HG03520 (cell line): ENCODE measurements around the gene FAM78A.
"Not testable (repeated sequence)": the region's sequence is repeated elsewhere in the genome, so short reads cannot be mapped to it uniquely, and the experiment has no call there.

Experiments used
- ATAC-seq: cut with Tn5 transposase; IDR thresholded peaks from one replicate; pipeline ENCODE4 v1.9.1; 2021; ENCODE audit warnings: mild to moderate bottlenecking, moderate library complexity; ENCODE audit not compliant: unreplicated experiment

The FAM78A gene

DNA sequence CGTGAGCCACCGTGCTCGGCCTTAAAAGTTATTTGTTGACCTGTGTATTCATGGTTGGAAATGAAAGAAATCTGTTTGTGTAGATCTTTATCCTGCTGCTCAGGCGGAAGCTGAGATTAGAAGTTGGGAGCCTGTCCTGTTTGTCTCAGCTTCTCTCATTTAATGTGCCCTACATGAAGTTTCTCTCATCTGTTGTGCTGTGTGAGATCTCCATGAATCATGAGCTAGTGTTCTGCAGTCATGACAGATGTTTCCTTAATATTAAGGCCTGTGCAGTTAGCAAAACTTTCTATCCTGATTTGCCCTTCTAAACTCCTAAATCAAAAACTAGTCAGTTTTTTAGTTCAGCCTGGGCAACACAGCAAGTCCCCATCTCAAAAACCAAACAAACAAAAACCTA is 59.5 kb downstream of the FAM78A start:
- no peak for ATAC-seq

DNA sequence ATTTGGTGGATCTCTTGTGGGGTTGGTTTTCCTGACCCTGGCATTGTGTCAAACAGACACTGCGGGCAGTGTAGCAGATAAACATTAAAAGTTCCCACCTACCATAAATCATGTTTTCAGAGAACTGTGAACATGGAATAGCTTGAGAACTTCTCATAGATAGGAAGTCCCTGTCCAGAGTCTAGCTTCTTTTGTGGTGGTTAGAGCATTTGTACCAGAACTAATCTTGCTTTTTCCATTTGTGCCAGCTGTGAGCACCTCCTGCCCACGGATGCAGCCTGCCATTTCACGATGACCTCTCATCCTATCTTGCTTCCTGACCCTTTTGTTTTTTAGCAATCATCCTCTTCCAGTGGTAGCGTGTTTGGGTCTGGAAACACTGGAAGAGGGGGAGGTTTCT is 61.4 kb downstream of the FAM78A start:
- ATAC-seq = no peak

DNA sequence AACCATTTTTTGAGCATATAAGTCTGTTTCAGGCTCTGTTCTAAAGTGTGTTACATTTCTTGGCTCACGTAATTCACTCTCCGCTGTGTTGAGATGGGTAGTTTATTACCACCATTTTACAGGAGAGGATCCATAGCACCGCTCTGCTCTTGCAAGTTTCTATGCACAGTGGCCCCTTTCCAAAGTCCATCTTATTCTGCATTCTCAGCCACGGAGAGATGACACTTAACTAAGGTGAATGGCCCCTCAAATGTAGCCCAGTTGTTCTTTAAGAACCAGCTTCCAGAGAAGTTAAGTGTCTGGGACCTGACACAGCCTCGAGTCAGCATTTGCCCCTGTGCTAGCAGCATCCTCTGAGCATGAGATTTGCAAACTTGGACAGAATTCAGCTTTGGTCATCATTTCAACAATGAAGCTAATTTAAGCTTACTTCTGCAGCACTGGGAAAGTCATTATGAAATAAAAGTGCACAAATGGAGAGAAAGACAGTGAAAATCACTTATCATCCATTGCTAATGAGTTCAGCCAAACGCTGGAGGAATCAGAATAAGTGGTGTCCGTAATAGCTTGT is 61.9 kb downstream of the FAM78A start:
- no peak for ATAC-seq

DNA sequence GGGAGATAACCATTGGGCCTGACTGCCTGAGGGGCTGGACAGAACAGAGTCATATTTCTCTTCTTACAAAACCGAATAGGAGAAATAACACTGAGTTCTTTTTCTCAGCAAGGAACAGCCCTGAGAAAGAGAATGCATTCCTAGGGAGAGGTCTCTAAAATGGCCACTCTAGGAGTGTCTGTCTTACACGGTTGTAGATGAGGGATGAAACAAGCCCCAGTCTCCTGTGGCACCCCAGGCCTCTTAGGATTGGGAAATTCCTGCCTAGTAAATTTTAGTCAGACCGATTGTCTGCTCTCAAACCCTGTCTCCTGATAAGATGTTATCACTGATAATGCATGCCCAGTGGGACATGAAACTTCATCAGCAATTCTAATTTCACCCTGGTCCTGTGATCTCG is 64.4 kb downstream of the FAM78A start:
- ATAC-seq = not testable (repeated sequence)
